ENCODE measurements around the gene SLC25A46.

GRCh38 chr5:110738812-110739651 lies at the start of gene SLC25A46:
- TF ChIP-seq EZH2 (IDR thresholded peaks at IDR 0.05; ENCODE audit: insufficient read depth, poor library complexity, severe bottlenecking) (no peak), EZH2phosphoT487 (IDR thresholded peaks at IDR 0.05; ENCODE audit: insufficient read depth, low read depth) (no peak)
